GM18511 (cell line): ENCODE results near the gene CDH23.

ENCODE experiments used
- ATAC-seq: cut with Tn5 transposase; IDR thresholded peaks from one replicate; pipeline ENCODE4 v1.9.1; 2021; ENCODE audit warnings: mild to moderate bottlenecking, moderate library complexity; ENCODE audit not compliant: unreplicated experiment

CDH23 gene

GRCh38 chr10:71480662-71481061 lies 83.9 kb downstream of the CDH23 start:
- ATAC-seq = no peak

- no peak for ATAC-seq
Observed at GRCh38 chr10:71481746-71482410, 85.2 kb downstream of the CDH23 start.

- ATAC-seq = no peak
Observed at GRCh38 chr10:71482620-71483019, 85.9 kb downstream of the CDH23 start.

GRCh38 chr10:71483135-71483534 lies 86.4 kb downstream of the CDH23 start:
- no peak for ATAC-seq

GRCh38 chr10:71483885-71484751 lies 87.4 kb downstream of the CDH23 start:
- no peak for ATAC-seq

DNA sequence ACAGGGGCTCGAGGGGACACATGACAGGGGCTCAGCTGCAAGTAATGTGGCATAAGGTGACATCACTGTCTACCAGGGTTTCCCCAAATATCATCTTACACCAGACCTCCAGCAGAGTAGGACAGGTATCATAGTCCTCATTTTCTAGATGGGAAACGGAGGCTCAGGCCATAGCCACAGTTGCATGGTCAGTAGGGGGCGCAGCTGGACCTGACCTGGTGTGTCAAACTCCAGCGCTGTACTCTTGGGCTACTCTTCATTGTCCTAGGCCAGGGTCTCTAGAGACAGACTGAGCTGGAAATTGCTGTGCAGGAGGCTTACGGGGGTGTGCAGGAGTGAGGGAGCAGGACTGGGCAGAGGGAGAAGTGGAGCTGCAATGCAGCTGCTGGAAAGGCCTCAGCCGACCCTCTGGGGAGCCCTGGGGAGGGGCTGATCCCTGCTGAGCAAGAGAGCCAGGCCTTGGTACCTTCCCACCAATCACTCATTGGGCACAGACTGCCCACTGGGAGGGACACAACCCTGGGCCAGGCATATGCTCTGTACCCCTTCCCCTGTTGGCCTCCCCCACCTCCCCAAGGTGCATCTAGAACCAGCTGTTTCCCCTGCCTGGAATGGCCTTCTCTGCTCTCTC lies 89.9 kb downstream of the CDH23 start:
- ATAC-seq = no peak

- ATAC-seq = no peak
Observed at GRCh38 chr10:71487726-71488125, 91.0 kb downstream of the CDH23 start.

- no peak for ATAC-seq
Observed at GRCh38 chr10:71489077-71489476, 92.4 kb downstream of the CDH23 start.

GRCh38 chr10:71492872-71493271 lies 96.2 kb downstream of the CDH23 start:
- ATAC-seq = no peak

- no peak for ATAC-seq
Observed at GRCh38 chr10:71493741-71494140, 97.0 kb downstream of the CDH23 start.

DNA sequence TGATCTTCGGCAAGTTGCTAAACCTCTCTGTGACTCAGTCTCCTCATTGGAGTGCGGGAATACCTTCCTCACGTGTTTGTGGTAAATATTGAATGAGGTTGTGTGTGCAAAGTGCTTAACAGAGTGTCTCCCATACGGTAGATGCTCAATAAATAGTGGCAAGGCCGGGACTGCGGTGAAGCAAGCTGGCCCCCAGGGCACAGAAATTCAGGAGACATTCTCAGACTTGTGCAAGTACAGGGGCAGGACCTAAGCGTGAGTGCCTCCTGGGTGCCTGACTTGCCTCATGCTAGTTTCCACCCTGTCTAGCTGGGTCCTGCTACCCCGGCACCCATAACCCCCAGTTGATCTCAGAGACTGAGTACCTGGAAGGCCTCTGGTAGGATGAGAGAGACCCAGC lies 97.8 kb downstream of the CDH23 start:
- no peak for ATAC-seq

- peak; percentile 52 for ATAC-seq
Observed at GRCh38 chr10:71494980-71495381, 98.3 kb downstream of the CDH23 start.

- no peak for ATAC-seq
Observed at GRCh38 chr10:71496927-71497762, 100.4 kb downstream of the CDH23 start.

GRCh38 chr10:71497763-71498326 lies 101.1 kb downstream of the CDH23 start:
- ATAC-seq = no peak

GRCh38 chr10:71501402-71501801 lies 104.7 kb downstream of the CDH23 start:
- no peak for ATAC-seq

GRCh38 chr10:71502190-71502589 lies 105.5 kb downstream of the CDH23 start:
- no peak for ATAC-seq

DNA sequence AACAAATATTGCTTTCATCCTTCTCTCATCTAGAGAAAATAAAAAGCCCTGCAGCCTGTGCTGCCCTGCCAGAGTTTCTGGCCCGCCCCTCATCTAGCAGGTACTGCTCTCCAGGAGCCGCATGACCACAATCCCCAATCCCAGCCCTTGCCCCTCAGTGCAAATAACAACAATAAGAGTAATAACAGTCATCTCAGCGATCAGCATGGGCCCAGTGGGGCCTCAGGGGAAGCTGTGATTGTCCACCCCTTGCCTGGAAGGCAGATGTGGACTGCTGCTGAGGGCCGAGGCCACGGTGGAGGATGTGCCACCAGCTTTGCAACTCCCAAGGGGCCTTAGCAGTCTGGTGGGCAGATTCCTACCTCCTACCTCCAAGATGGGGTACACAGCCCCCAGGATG lies 106.1 kb downstream of the CDH23 start:
- no peak for ATAC-seq

GRCh38 chr10:71504168-71504567 lies 107.4 kb downstream of the CDH23 start:
- no peak for ATAC-seq

DNA sequence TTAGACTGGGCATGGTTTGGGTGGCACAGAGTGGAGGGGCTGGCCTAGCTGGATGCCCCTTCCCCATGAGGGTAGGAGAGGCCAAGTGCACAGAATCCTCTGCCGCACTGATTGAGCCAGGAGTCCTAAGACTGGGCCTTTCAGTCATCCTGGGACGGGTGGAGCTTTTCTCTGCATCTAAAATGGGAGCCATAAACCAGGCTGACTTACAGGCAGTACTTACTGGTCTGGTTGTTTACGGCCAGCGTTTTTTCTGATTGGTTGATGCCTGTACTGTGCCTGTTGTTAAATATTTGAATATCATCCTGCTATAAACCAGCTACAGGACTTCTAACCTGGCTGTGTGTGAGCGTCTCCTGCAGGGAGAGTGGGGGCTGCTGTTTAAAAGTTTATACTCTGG lies 107.8 kb downstream of the CDH23 start:
- no peak for ATAC-seq

DNA sequence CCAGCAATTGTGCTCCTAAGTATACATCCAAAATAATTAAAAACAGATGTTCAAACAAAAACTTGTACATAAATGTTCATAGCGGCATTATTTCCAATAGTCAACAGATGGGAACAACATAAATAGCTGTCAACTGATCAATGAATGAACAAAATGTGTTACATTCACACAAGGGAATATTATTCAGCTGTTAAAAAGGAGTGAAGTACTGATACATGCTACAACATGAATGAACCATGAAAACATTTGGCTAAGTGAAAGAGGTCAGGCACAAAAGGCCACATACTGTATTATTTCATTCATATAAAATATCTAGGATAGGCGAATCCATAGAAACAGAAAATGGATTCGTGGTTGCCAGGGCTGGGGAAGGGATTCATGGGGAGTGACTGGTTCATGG lies 109.1 kb downstream of the CDH23 start:
- ATAC-seq = no peak

GRCh38 chr10:71509444-71509843 lies 112.7 kb downstream of the CDH23 start:
- ATAC-seq = no peak
